Measurements from ENCODE around the gene PSMD7. TPM values are rescaled to one million over a fixed set of nuclear protein-coding genes. Genes with fewer than 3 reads are reported as not detected.
A peak's percentile ranks its signal among the peaks of the same experiment; 100 is the strongest.

PSMD7 gene
- total RNA-seq, 1 experiment from 2014 or later = 135 TPM

DNA sequence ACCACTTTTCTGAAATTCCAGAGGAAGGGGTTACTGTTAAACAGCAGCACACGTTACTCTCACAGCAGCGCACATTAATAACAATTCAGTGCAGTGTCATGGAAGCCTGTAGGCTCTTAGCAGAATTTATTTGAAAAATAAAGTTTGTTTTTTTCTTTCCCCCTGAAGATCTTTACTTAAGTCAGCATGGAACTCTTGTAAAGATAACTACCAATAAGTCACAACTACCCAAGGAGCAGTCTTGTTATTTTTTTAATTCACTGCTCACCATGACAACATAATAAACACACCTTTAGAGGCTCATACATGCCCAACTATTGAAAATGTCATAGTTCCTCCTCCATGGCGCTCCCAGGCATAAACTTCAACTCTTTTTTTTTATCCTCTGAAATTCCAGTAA, 31.8 kb upstream of the PSMD7 start:
- Mint-ChIP-seq H3K36me3 (no peaks in the 10 kb centered on the region), H3K27ac (0 out of 2 replicates have a peak overlapping the region, but pooled peaks have one; percentile 5), H3K27me3 (ENCODE audit: low read depth) (no peaks in the 10 kb centered on the region), H3K9me3 (no peaks in the 10 kb centered on the region), H3K4me1 (peaks cover 5% of the 10 kb centered on the region), H3K4me3 (no peak overlapping the region)
- ChIA-PET CTCF (no interaction called here), POLR2A (no interaction called here)
- DNase-seq (ENCODE audit: low spot score) = no peak
- ATAC-seq = peak; percentile 39
- TF ChIP-seq, protein P1, sequence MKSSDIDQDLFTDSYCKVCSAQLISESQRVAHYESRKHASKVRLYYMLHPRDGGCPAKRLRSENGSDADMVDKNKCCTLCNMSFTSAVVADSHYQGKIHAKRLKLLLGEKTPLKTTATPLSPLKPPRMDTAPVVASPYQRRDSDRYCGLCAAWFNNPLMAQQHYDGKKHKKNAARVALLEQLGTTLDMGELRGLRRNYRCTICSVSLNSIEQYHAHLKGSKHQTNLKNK (CRISPR knock-in tag; IDR thresholded peaks at IDR 0.05) = no peak
- TF ChIP-seq, protein P2, sequence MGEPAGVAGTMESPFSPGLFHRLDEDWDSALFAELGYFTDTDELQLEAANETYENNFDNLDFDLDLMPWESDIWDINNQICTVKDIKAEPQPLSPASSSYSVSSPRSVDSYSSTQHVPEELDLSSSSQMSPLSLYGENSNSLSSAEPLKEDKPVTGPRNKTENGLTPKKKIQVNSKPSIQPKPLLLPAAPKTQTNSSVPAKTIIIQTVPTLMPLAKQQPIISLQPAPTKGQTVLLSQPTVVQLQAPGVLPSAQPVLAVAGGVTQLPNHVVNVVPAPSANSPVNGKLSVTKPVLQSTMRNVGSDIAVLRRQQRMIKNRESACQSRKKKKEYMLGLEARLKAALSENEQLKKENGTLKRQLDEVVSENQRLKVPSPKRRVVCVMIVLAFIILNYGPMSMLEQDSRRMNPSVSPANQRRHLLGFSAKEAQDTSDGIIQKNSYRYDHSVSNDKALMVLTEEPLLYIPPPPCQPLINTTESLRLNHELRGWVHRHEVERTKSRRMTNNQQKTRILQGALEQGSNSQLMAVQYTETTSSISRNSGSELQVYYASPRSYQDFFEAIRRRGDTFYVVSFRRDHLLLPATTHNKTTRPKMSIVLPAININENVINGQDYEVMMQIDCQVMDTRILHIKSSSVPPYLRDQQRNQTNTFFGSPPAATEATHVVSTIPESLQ (CRISPR knock-in tag; IDR thresholded peaks at IDR 0.05) = no peak
- TF ChIP-seq ARID4B (CRISPR knock-in tag; IDR thresholded peaks at IDR 0.05; ENCODE audit: borderline replicate concordance) = no peak
- no peak for TF ChIP-seq USF2 (CRISPR knock-in tag; IDR thresholded peaks at IDR 0.05)
- TF ChIP-seq, protein P3, sequence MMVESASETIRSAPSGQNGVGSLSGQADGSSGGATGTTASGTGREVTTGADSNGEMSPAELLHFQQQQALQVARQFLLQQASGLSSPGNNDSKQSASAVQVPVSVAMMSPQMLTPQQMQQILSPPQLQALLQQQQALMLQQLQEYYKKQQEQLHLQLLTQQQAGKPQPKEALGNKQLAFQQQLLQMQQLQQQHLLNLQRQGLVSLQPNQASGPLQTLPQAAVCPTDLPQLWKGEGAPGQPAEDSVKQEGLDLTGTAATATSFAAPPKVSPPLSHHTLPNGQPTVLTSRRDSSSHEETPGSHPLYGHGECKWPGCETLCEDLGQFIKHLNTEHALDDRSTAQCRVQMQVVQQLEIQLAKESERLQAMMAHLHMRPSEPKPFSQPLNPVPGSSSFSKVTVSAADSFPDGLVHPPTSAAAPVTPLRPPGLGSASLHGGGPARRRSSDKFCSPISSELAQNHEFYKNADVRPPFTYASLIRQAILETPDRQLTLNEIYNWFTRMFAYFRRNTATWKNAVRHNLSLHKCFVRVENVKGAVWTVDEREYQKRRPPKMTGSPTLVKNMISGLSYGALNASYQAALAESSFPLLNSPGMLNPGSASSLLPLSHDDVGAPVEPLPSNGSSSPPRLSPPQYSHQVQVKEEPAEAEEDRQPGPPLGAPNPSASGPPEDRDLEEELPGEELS (CRISPR knock-in tag; IDR thresholded peaks at IDR 0.05) = no peak
- TF ChIP-seq OVOL2 (CRISPR knock-in tag; IDR thresholded peaks at IDR 0.05; ENCODE audit: borderline replicate concordance) = no peak
- TF ChIP-seq ZNF263 (CRISPR knock-in tag; IDR thresholded peaks at IDR 0.05; ENCODE audit: low read depth) = no peak
- TF ChIP-seq ATF1 (CRISPR knock-in tag; IDR thresholded peaks at IDR 0.05) = no peak
- no peak for TF ChIP-seq PREB (CRISPR knock-in tag; IDR thresholded peaks at IDR 0.05; ENCODE audit: borderline replicate concordance)
- no peak for TF ChIP-seq HMGA2 (CRISPR knock-in tag; IDR thresholded peaks at IDR 0.05)
- no peak for TF ChIP-seq NFYB (CRISPR knock-in tag; conservative IDR thresholded peaks at IDR 0.05; ENCODE audit: low read depth)
- TF ChIP-seq NR3C1 (CRISPR knock-in tag; conservative IDR thresholded peaks at IDR 0.05; ENCODE audit: low read depth) = no peak
- TF ChIP-seq FOXP1 (CRISPR knock-in tag; IDR thresholded peaks at IDR 0.05; ENCODE audit: borderline replicate concordance) = no peak
- no peak for TF ChIP-seq ZNF219 (CRISPR knock-in tag; IDR thresholded peaks at IDR 0.05; ENCODE audit: borderline replicate concordance)
- no peak for TF ChIP-seq ZNF671 (CRISPR knock-in tag; IDR thresholded peaks at IDR 0.05)
- no peak for TF ChIP-seq NR2C2 (CRISPR knock-in tag; IDR thresholded peaks at IDR 0.05)
- no peak for TF ChIP-seq PRDM15 (CRISPR knock-in tag; IDR thresholded peaks at IDR 0.05)
- no peak for TF ChIP-seq ZNF138 (CRISPR knock-in tag; conservative IDR thresholded peaks at IDR 0.05)

Data from WTC11 (cell line).